Dendritic cell treated with granulocyte-macrophage colony-stimulating factor and Interleukin-4, amounts not matched to agents 40 ng/mL and 50 ng/mL, for 4 days (primary cell): ENCODE data around the gene ERMARD.

ENCODE experiments used
- H3K27ac Mint-ChIP-seq: one replicate; pipeline ENCODE4 v1.8.0; 2022; ENCODE audit warnings: mild to moderate bottlenecking, mixed read lengths
- H3K27me3 Mint-ChIP-seq: one replicate; pipeline ENCODE4 v1.8.0; 2022; ENCODE audit warnings: mild to moderate bottlenecking, mixed read lengths
- H3K36me3 Mint-ChIP-seq: one replicate; pipeline ENCODE4 v1.8.0; 2022; ENCODE audit warnings: low read depth, mixed read lengths
- H3K4me1 Mint-ChIP-seq: one replicate; pipeline ENCODE4 v1.8.0; 2022; ENCODE audit warnings: low read depth, mixed read lengths
- H3K4me3 Mint-ChIP-seq: one replicate; pipeline ENCODE4 v1.8.0; 2022; ENCODE audit warnings: mild to moderate bottlenecking, moderate library complexity, mixed read lengths
- H3K9me3 Mint-ChIP-seq: one replicate; pipeline ENCODE4 v1.8.0; 2022; ENCODE audit warnings: mixed read lengths
- intact Hi-C: fragments of 100-400 bp; cut with micrococcal nuclease; formaldehyde crosslinking; loops from one replicate; pipeline ENCODE4 v1.15.0; 2022

ERMARD gene

GRCh38 chr6:169807229-169807628, 55.8 kb downstream of the ERMARD start:
- no peaks in the 10 kb centered on the region for H3K9me3 Mint-ChIP-seq
- H3K4me1 Mint-ChIP-seq, result no peaks in the 10 kb centered on the region
- no peak overlapping the region for H3K27ac Mint-ChIP-seq
- H3K36me3 Mint-ChIP-seq, result no peaks in the 10 kb centered on the region
- H3K27me3 Mint-ChIP-seq, result peaks cover 4% of the 10 kb centered on the region
- intact Hi-C loops, result no loop called here
- H3K4me3 Mint-ChIP-seq, result no peak overlapping the region

- Mint-ChIP-seq H3K9me3 (no peaks in the 10 kb centered on the region), H3K27me3 (peaks cover 4% of the 10 kb centered on the region), H3K27ac (no peak overlapping the region), H3K4me1 (no peaks in the 10 kb centered on the region), H3K4me3 (no peak overlapping the region), H3K36me3 (no peaks in the 10 kb centered on the region)
- intact Hi-C loops, result no loop called here
These were observed 56.5 kb downstream of the ERMARD start for GRCh38 chr6:169807699-169808607.

- H3K4me3 Mint-ChIP-seq, result no peak overlapping the region
- H3K4me1 Mint-ChIP-seq, result no peaks in the 10 kb centered on the region
- H3K9me3 Mint-ChIP-seq, result no peaks in the 10 kb centered on the region
- intact Hi-C loops, result no loop called here
- H3K27ac Mint-ChIP-seq, result no peak overlapping the region
- H3K27me3 Mint-ChIP-seq, result peaks cover 4% of the 10 kb centered on the region
- no peaks in the 10 kb centered on the region for H3K36me3 Mint-ChIP-seq
These were observed 57.2 kb downstream of the ERMARD start for GRCh38 chr6:169808608-169808967.

GRCh38 chr6:169809386-169809785, 58.0 kb downstream of the ERMARD start:
- Mint-ChIP-seq H3K9me3 (no peaks in the 10 kb centered on the region), H3K4me3 (no peak overlapping the region), H3K36me3 (no peaks in the 10 kb centered on the region), H3K4me1 (no peaks in the 10 kb centered on the region), H3K27ac (no peak overlapping the region), H3K27me3 (peaks cover 3% of the 10 kb centered on the region)
- intact Hi-C loops, result no loop called here

- Mint-ChIP-seq H3K27ac (no peak overlapping the region), H3K4me1 (no peaks in the 10 kb centered on the region), H3K9me3 (peaks cover 2% of the 10 kb centered on the region), H3K27me3 (peaks cover 3% of the 10 kb centered on the region), H3K4me3 (no peak overlapping the region), H3K36me3 (no peaks in the 10 kb centered on the region)
- intact Hi-C loops, result no loop called here
These were observed 58.9 kb downstream of the ERMARD start for GRCh38 chr6:169810066-169810989.

GRCh38 chr6:169811072-169811471, 59.6 kb downstream of the ERMARD start:
- intact Hi-C loops, result no loop called here
- no peaks in the 10 kb centered on the region for H3K4me1 Mint-ChIP-seq

GRCh38 chr6:169811521-169812256, 60.3 kb downstream of the ERMARD start:
- intact Hi-C loops, result no loop called here
- H3K9me3 Mint-ChIP-seq, result peaks cover 15% of the 10 kb centered on the region
- no peak overlapping the region for H3K27ac Mint-ChIP-seq
- H3K4me1 Mint-ChIP-seq, result no peaks in the 10 kb centered on the region
- H3K27me3 Mint-ChIP-seq, result peaks cover under 1% of the 10 kb centered on the region
- no peaks in the 10 kb centered on the region for H3K36me3 Mint-ChIP-seq
- H3K4me3 Mint-ChIP-seq, result no peak overlapping the region

More at GRCh38 chr6:169811072-169811471, 59.6 kb downstream of the ERMARD start:
- H3K36me3 Mint-ChIP-seq, result no peaks in the 10 kb centered on the region
- no peak overlapping the region for H3K4me3 Mint-ChIP-seq
- no peak overlapping the region for H3K27ac Mint-ChIP-seq
- peaks cover 3% of the 10 kb centered on the region for H3K27me3 Mint-ChIP-seq
- peaks cover 10% of the 10 kb centered on the region for H3K9me3 Mint-ChIP-seq

GRCh38 chr6:169812257-169812644, 60.8 kb downstream of the ERMARD start:
- intact Hi-C loops, result no loop called here
- no peaks in the 10 kb centered on the region for H3K36me3 Mint-ChIP-seq
- peaks cover 15% of the 10 kb centered on the region for H3K9me3 Mint-ChIP-seq
- H3K4me1 Mint-ChIP-seq, result no peaks in the 10 kb centered on the region
- no peak overlapping the region for H3K4me3 Mint-ChIP-seq
- no peak overlapping the region for H3K27ac Mint-ChIP-seq
- H3K27me3 Mint-ChIP-seq, result peaks cover 4% of the 10 kb centered on the region

GRCh38 chr6:169813969-169814368, 62.5 kb downstream of the ERMARD start:
- Mint-ChIP-seq H3K4me1 (no peaks in the 10 kb centered on the region), H3K27me3 (peaks cover 6% of the 10 kb centered on the region)

GRCh38 chr6:169816054-169816453, 64.6 kb downstream of the ERMARD start:
- Mint-ChIP-seq H3K36me3 (no peaks in the 10 kb centered on the region), H3K27ac (no peak overlapping the region), H3K4me1 (no peaks in the 10 kb centered on the region), H3K4me3 (no peak overlapping the region), H3K27me3 (peaks cover 10% of the 10 kb centered on the region), H3K9me3 (peaks cover 15% of the 10 kb centered on the region)
- intact Hi-C loops, result no loop called here

More at GRCh38 chr6:169813969-169814368, 62.5 kb downstream of the ERMARD start:
- H3K4me3 Mint-ChIP-seq, result no peak overlapping the region
- no peak overlapping the region for H3K27ac Mint-ChIP-seq
- peaks cover 15% of the 10 kb centered on the region for H3K9me3 Mint-ChIP-seq
- no peaks in the 10 kb centered on the region for H3K36me3 Mint-ChIP-seq
- intact Hi-C loops, result no loop called here

GRCh38 chr6:169816975-169817374, 65.6 kb downstream of the ERMARD start:
- Mint-ChIP-seq H3K9me3 (peaks cover 15% of the 10 kb centered on the region), H3K36me3 (no peaks in the 10 kb centered on the region), H3K27ac (no peak overlapping the region), H3K4me1 (no peaks in the 10 kb centered on the region), H3K27me3 (peaks cover 12% of the 10 kb centered on the region), H3K4me3 (no peak overlapping the region)
- intact Hi-C loops, result no loop called here

GRCh38 chr6:169820358-169820757, 68.9 kb downstream of the ERMARD start:
- H3K4me3 Mint-ChIP-seq, result no peak overlapping the region
- no peaks in the 10 kb centered on the region for H3K4me1 Mint-ChIP-seq
- no peak overlapping the region for H3K27ac Mint-ChIP-seq
- H3K36me3 Mint-ChIP-seq, result no peaks in the 10 kb centered on the region
- intact Hi-C loops, result no loop called here
- peaks cover 13% of the 10 kb centered on the region for H3K9me3 Mint-ChIP-seq
- H3K27me3 Mint-ChIP-seq, result peaks cover 18% of the 10 kb centered on the region

GRCh38 chr6:169824021-169824420, 72.6 kb downstream of the ERMARD start:
- H3K27me3 Mint-ChIP-seq, result peaks cover 13% of the 10 kb centered on the region
- H3K4me3 Mint-ChIP-seq, result no peak overlapping the region
- intact Hi-C loops, result no loop called here
- no peaks in the 10 kb centered on the region for H3K36me3 Mint-ChIP-seq
- no peaks in the 10 kb centered on the region for H3K9me3 Mint-ChIP-seq
- H3K27ac Mint-ChIP-seq, result no peak overlapping the region
- no peaks in the 10 kb centered on the region for H3K4me1 Mint-ChIP-seq
